Parathyroid adenoma (tissue), 2 donors: ENCODE measurements around the gene TXNRD3.

ENCODE experiments used
- H2AFZ ChIP-seq: fragments of 300-600 bp; sonication (generic); one replicate; pipeline ENCODE4 v1.7.0; 2017; ENCODE audit warnings: antibody characterized with exemption, mild to moderate bottlenecking
- H3K27ac ChIP-seq: fragments of 300-600 bp; sonication (generic); one replicate; pipeline ENCODE4 v1.7.0; 2017
- H3K27me3 ChIP-seq: fragments of 300-600 bp; sonication (generic); one replicate; pipeline ENCODE4 v1.7.0; 2017; ENCODE audit warnings: low read length; ENCODE audit not compliant: control insufficient read depth, insufficient read depth
- H3K36me3 ChIP-seq: fragments of 300-600 bp; sonication (generic); one replicate; pipeline ENCODE4 v1.7.0; 2017; ENCODE audit warnings: low read length; ENCODE audit not compliant: control insufficient read depth, insufficient read depth
- H3K4me1 ChIP-seq: fragments of 300-600 bp; sonication (generic); one replicate; pipeline ENCODE4 v1.7.0; 2017; ENCODE audit warnings: control low read depth
- H3K4me2 ChIP-seq: fragments of 300-600 bp; sonication (generic); one replicate; pipeline ENCODE4 v1.7.0; 2017; ENCODE audit warnings: low read length
- H3K4me3 ChIP-seq: fragments of 300-600 bp; sonication (generic); one replicate; pipeline ENCODE4 v1.7.0; 2017; ENCODE audit warnings: low read depth, low read length
- H3K79me2 ChIP-seq: fragments of 300-600 bp; sonication (generic); one replicate; pipeline ENCODE4 v1.7.0; 2017; ENCODE audit warnings: control low read depth
- H3K9ac ChIP-seq: fragments of 300-600 bp; sonication (generic); one replicate; pipeline ENCODE4 v1.7.0; 2017; ENCODE audit warnings: mild to moderate bottlenecking
- H3K9me3 ChIP-seq: fragments of 300-600 bp; sonication (generic); one replicate; pipeline ENCODE4 v1.7.0; 2017; ENCODE audit warnings: low read length; ENCODE audit not compliant: control insufficient read depth
- TF ChIP-seq, protein P1 (sequence below): fragments of 300-600 bp; sonication (generic); IDR thresholded peaks from one replicate; pipeline ENCODE4 v1.7.0; 2017; ENCODE audit warnings: antibody characterized with exemption, mild to moderate bottlenecking
- donor health status: primary hyperparathyroidism.

The TXNRD3 gene

DNA sequence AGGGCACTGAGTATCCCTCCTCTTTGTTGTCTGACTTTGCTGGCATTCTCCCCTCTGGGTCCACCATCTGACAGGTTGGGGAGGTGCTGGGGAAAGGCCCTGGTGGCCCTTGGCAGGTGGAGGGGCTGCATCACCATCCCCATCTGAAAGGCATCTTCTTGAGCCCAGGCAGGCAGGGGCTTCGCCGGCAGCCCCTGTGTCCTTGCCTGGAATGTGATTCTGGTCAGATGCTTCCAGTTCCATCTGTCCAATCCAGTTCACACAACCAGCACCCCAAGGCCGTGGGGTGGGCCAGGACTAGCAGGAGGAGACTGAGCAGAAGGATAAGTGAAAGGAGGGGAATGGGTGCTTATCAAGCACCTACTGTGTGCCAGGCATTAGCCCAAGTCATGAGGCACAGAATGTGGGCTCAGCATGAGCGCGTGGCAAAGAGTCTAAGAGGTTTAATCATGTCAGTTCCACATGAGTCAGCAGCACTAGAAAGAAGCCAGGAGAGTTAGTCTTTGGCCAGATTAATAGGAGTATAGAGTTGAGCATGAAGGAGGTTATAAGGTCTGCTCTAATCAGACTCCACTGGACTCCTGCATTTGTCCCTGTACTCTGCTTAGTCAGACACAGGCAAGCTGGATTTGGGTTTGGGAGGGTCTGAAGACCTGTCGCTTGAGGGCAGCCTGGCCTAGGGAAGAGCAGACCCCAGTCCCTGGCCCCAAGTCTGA, 10.5 kb upstream of the TXNRD3 start:
- Histone ChIP-seq H2AFZ (no peak overlapping the region), H3K36me3 (no peaks in the 10 kb centered on the region), H3K79me2 (no peaks in the 10 kb centered on the region), H3K9ac (no peak overlapping the region), H3K4me3 (no peak overlapping the region), H3K4me1 (no peaks in the 10 kb centered on the region), H3K27ac (no peak overlapping the region), H3K9me3 (no peaks in the 10 kb centered on the region), H3K27me3 (no peaks in the 10 kb centered on the region), H3K4me2 (no peak overlapping the region)
- TF ChIP-seq, protein P1, sequence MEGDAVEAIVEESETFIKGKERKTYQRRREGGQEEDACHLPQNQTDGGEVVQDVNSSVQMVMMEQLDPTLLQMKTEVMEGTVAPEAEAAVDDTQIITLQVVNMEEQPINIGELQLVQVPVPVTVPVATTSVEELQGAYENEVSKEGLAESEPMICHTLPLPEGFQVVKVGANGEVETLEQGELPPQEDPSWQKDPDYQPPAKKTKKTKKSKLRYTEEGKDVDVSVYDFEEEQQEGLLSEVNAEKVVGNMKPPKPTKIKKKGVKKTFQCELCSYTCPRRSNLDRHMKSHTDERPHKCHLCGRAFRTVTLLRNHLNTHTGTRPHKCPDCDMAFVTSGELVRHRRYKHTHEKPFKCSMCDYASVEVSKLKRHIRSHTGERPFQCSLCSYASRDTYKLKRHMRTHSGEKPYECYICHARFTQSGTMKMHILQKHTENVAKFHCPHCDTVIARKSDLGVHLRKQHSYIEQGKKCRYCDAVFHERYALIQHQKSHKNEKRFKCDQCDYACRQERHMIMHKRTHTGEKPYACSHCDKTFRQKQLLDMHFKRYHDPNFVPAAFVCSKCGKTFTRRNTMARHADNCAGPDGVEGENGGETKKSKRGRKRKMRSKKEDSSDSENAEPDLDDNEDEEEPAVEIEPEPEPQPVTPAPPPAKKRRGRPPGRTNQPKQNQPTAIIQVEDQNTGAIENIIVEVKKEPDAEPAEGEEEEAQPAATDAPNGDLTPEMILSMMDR: no peak

DNA sequence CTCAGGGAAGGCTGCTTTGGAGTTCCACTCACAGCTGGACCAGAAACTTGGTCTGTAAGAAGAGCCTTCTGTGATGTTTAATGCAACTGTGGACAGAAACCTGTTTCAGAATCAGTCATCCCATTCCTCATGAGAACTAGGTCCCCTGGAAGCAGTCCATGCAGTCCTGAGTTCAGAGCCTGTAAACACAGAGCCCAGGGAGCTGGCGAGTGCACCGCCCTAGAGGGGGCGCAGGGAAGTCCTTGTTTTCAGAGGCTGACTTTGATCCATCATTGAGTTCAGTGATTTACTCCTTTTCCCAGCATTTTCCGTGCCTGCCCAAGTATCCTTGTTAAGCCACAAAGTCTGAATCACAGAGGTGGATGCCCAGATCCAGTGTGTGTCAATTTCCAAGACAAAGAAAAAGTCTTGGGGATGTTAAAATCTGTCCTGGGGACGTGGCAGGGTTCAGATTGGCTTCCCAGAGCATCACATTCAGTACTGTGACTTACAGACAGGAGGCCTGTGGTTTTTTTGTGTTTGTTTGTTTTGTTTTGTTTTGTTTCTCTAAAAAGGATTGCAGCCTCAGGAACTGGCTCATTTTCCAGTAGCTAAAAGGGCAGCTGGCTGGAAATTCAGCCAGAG, 9.8 kb upstream of the TXNRD3 start:
- Histone ChIP-seq H3K9me3 (no peaks in the 10 kb centered on the region), H3K4me1 (no peaks in the 10 kb centered on the region), H3K27ac (no peak overlapping the region), H3K36me3 (no peaks in the 10 kb centered on the region), H2AFZ (no peak overlapping the region), H3K27me3 (no peaks in the 10 kb centered on the region), H3K9ac (no peak overlapping the region), H3K4me3 (no peak overlapping the region), H3K4me2 (no peak overlapping the region), H3K79me2 (no peaks in the 10 kb centered on the region)
- TF ChIP-seq, protein P1: no peak

DNA sequence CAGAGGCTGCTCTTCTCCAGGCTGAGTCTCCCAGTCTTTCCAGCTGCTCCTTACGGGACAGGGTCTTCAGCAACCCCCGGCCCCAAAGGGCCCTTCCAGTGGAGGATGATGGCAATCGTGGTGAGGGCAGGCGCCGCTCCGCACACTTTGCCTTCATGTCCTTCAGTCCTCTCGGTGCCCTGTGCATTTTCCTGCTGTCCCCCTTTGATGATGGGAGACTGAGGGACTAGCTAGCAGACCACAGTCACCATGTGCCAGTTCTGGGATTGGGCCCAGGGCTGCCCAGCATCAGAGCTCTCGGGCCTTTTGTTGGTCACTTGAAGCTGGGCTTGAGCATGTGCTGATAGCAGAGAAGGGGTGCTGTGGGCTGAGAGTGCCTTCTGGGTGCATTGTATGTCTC, 8.8 kb upstream of the TXNRD3 start:
- no peak overlapping the region for H3K27ac ChIP-seq
- H3K36me3 ChIP-seq: no peaks in the 10 kb centered on the region
- H3K79me2 ChIP-seq: no peaks in the 10 kb centered on the region
- no peak overlapping the region for H2AFZ ChIP-seq
- H3K4me2 ChIP-seq: no peak overlapping the region
- no peak overlapping the region for H3K9ac ChIP-seq
- H3K4me1 ChIP-seq: no peaks in the 10 kb centered on the region
- no peak overlapping the region for H3K4me3 ChIP-seq
- TF ChIP-seq, protein P1: no peak
- H3K9me3 ChIP-seq: no peaks in the 10 kb centered on the region
- no peaks in the 10 kb centered on the region for H3K27me3 ChIP-seq

DNA sequence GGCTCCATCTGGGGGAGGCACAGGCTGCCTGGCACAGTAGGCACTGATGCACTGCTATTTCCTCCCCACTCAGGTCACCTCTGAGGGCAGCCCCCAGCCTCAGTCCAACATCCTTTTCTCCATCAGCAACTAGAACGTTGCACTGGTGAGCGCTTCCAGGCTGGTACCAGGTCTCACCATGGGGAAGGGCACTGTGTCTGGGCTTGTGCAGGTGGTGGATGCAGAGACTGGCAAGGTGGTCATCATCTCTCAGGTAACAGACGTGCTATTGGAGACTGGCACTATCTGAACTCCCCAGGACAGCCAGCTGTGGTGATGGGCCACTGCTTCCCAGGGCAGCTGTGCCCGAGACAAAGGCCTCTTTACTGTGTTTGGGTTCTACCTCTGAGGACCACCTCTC, 8.3 kb upstream of the TXNRD3 start:
- Histone ChIP-seq H3K4me3 (no peak overlapping the region), H3K9ac (no peak overlapping the region), H3K4me1 (no peaks in the 10 kb centered on the region), H2AFZ (no peak overlapping the region), H3K27ac (no peak overlapping the region), H3K4me2 (no peak overlapping the region), H3K9me3 (no peaks in the 10 kb centered on the region), H3K27me3 (no peaks in the 10 kb centered on the region), H3K36me3 (no peaks in the 10 kb centered on the region), H3K79me2 (no peaks in the 10 kb centered on the region)
- TF ChIP-seq, protein P1: no peak
